ENCODE results near the gene KIF3B. TPM values are rescaled to one million over a fixed set of nuclear protein-coding genes. Genes with fewer than 3 reads are reported as not detected.
A peak's percentile ranks its signal among the peaks of the same experiment; 100 is the strongest.

Gene KIF3B
- total and polyA plus RNA-seq, 2 of the 13 experiments (the other 11 are each of a cell fraction or from before 2014, with no cell fraction given), result 23.6 to 28.8 TPM

GRCh38 chr20:32336918-32337347 is 59.5 kb downstream of the KIF3B start (continued):
- no peak for TF ChIP-seq ZNF772 (CRISPR knock-in tag; IDR thresholded peaks at IDR 0.05)
- TF ChIP-seq ZFP36L2 (CRISPR knock-in tag; IDR thresholded peaks at IDR 0.05), result no peak
- TF ChIP-seq KDM5A (IDR thresholded peaks at IDR 0.05; ENCODE audit: borderline replicate concordance, low read length), result no peak
- TF ChIP-seq, protein P1, sequence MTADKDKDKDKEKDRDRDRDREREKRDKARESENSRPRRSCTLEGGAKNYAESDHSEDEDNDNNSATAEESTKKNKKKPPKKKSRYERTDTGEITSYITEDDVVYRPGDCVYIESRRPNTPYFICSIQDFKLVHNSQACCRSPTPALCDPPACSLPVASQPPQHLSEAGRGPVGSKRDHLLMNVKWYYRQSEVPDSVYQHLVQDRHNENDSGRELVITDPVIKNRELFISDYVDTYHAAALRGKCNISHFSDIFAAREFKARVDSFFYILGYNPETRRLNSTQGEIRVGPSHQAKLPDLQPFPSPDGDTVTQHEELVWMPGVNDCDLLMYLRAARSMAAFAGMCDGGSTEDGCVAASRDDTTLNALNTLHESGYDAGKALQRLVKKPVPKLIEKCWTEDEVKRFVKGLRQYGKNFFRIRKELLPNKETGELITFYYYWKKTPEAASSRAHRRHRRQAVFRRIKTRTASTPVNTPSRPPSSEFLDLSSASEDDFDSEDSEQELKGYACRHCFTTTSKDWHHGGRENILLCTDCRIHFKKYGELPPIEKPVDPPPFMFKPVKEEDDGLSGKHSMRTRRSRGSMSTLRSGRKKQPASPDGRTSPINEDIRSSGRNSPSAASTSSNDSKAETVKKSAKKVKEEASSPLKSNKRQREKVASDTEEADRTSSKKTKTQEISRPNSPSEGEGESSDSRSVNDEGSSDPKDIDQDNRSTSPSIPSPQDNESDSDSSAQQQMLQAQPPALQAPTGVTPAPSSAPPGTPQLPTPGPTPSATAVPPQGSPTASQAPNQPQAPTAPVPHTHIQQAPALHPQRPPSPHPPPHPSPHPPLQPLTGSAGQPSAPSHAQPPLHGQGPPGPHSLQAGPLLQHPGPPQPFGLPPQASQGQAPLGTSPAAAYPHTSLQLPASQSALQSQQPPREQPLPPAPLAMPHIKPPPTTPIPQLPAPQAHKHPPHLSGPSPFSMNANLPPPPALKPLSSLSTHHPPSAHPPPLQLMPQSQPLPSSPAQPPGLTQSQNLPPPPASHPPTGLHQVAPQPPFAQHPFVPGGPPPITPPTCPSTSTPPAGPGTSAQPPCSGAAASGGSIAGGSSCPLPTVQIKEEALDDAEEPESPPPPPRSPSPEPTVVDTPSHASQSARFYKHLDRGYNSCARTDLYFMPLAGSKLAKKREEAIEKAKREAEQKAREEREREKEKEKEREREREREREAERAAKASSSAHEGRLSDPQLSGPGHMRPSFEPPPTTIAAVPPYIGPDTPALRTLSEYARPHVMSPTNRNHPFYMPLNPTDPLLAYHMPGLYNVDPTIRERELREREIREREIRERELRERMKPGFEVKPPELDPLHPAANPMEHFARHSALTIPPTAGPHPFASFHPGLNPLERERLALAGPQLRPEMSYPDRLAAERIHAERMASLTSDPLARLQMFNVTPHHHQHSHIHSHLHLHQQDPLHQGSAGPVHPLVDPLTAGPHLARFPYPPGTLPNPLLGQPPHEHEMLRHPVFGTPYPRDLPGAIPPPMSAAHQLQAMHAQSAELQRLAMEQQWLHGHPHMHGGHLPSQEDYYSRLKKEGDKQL (CRISPR knock-in tag; IDR thresholded peaks at IDR 0.05; ENCODE audit: low read depth), result 0 out of 2 replicates have a peak, but pooled peaks have one; percentile 18
- 0 out of 2 replicates have a peak, but pooled peaks have one; percentile 34 for TF ChIP-seq PITX1 (CRISPR knock-in tag; IDR thresholded peaks at IDR 0.05)
- TF ChIP-seq, protein P2, sequence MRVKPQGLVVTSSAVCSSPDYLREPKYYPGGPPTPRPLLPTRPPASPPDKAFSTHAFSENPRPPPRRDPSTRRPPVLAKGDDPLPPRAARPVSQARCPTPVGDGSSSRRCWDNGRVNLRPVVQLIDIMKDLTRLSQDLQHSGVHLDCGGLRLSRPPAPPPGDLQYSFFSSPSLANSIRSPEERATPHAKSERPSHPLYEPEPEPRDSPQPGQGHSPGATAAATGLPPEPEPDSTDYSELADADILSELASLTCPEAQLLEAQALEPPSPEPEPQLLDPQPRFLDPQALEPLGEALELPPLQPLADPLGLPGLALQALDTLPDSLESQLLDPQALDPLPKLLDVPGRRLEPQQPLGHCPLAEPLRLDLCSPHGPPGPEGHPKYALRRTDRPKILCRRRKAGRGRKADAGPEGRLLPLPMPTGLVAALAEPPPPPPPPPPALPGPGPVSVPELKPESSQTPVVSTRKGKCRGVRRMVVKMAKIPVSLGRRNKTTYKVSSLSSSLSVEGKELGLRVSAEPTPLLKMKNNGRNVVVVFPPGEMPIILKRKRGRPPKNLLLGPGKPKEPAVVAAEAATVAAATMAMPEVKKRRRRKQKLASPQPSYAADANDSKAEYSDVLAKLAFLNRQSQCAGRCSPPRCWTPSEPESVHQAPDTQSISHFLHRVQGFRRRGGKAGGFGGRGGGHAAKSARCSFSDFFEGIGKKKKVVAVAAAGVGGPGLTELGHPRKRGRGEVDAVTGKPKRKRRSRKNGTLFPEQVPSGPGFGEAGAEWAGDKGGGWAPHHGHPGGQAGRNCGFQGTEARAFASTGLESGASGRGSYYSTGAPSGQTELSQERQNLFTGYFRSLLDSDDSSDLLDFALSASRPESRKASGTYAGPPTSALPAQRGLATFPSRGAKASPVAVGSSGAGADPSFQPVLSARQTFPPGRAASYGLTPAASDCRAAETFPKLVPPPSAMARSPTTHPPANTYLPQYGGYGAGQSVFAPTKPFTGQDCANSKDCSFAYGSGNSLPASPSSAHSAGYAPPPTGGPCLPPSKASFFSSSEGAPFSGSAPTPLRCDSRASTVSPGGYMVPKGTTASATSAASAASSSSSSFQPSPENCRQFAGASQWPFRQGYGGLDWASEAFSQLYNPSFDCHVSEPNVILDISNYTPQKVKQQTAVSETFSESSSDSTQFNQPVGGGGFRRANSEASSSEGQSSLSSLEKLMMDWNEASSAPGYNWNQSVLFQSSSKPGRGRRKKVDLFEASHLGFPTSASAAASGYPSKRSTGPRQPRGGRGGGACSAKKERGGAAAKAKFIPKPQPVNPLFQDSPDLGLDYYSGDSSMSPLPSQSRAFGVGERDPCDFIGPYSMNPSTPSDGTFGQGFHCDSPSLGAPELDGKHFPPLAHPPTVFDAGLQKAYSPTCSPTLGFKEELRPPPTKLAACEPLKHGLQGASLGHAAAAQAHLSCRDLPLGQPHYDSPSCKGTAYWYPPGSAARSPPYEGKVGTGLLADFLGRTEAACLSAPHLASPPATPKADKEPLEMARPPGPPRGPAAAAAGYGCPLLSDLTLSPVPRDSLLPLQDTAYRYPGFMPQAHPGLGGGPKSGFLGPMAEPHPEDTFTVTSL (CRISPR knock-in tag; IDR thresholded peaks at IDR 0.05; ENCODE audit: borderline replicate concordance), result no peak
- no peak for TF ChIP-seq SETDB1 (CRISPR knock-in tag; IDR thresholded peaks at IDR 0.05; ENCODE audit: borderline replicate concordance)
- no peak for TF ChIP-seq THAP9 (CRISPR knock-in tag; IDR thresholded peaks at IDR 0.05; ENCODE audit: borderline replicate concordance)
- no peak for TF ChIP-seq LCORL (IDR thresholded peaks at IDR 0.05)
- TF ChIP-seq LCORL (CRISPR knock-in tag; IDR thresholded peaks at IDR 0.05), result peak; percentile 66; the same call in 1 of the 2 replicates
